ENCODE data around the gene SPTLC2.
"Not testable (repeated sequence)": the region's sequence is repeated elsewhere in the genome, so short reads cannot be mapped to it uniquely, and the experiment has no call there.

Gene SPTLC2, protein sequence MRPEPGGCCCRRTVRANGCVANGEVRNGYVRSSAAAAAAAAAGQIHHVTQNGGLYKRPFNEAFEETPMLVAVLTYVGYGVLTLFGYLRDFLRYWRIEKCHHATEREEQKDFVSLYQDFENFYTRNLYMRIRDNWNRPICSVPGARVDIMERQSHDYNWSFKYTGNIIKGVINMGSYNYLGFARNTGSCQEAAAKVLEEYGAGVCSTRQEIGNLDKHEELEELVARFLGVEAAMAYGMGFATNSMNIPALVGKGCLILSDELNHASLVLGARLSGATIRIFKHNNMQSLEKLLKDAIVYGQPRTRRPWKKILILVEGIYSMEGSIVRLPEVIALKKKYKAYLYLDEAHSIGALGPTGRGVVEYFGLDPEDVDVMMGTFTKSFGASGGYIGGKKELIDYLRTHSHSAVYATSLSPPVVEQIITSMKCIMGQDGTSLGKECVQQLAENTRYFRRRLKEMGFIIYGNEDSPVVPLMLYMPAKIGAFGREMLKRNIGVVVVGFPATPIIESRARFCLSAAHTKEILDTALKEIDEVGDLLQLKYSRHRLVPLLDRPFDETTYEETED

DNA sequence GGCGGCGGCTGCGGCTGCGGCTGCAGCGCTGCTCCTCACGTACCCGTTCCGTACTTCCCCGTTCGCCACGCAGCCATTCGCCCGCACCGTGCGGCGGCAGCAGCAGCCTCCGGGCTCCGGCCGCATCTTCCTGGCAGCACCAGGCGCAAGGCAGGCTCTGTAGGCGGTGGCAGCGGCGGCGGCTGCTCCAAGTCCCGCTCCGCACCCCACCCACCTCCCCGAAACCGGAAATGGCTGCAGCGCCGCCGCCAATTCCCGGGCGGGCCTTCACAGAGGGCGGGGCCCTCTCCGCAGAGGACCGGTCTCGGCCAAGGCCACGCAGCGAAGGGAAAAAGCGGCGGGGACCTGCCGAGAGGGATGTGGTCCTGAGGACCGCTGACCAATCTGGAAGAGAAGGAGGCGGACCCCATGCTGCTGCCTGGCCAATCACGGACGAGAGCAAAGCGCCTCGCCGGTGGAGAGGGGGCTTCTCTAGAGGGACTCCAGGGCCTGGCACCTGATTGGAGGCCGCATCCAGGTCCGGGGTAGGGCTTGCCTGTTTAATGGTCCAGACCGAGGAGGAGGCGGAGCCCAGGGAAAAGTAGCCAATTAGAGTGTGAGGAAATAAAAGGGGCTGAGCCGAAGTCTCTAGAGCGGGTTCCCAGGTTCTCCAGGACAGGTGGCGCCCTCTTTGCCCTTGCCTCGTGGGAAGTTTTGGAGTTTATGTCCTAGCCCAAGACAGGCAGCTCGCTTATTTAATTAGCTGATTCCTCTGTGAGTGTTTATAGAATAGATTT lies at the start of gene SPTLC2:
Gene SPTLC2, minus strand, starts transcription at position 184 of the 776 bp plus-strand sequence. Its CDS starts 58 bp downstream, at position 126.
- DNase-seq = peak; percentile 97

DNA sequence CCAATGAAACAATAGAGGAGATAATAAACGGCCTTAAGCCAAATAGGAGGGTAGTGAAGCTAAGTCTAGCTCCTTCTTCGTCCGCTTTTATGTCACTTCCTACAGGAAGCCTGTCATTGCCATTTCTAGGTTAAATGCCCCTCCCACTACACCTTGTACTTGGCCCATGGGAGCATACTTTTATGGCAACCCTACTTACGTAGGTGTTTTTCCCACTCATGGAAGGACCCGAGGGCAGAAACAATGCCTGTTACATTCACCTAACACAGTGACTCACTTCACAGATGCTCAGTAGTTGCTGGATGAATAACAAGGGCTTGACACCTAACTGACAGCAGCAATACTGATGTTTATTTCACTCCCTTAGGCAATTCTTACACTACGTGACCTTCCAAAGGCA lies 46.9 kb upstream of the SPTLC2 start:
- no peak for DNase-seq

DNA sequence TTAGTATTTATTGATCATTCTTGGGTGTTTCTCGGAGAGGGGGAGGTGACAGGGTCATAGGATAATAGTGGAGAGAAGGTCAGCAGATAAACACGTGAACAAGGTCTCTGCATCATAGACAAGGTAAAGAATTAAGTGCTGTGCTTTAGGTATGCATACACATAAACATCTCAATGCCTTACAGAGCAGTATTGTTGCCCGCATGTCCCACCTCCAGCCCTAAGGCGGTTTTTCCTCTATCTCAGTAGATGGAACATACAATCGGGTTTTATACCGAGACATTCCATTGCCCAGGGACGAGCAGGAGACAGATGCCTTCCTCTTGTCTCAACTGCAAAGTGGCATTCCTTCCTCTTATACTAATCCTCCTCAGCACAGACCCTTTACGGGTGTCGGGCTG lies 45.1 kb upstream of the SPTLC2 start:
- not testable (repeated sequence) for DNase-seq

- DNase-seq = no peak
These were observed 44.3 kb upstream of the SPTLC2 start for GRCh38 chr14:77660754-77661153.

DNA sequence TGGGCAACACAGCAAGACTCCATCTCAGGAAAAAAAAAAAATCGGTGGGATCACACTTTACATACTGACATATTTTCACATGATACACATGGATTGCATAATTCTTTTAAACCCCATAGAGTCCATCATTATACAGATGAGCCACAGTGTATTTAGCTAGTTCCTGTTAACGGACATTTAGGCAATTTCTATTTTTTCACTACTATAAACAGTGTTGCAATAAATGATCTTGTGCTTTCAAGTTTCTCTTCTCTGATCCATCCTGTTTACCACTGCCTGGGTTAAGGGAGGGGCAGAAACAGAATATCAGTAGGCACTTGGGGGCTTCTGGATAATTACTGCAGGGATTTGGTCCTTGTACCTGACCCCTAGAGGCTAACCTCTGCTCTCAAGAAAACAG lies 43.4 kb upstream of the SPTLC2 start:
- no peak for DNase-seq

DNA sequence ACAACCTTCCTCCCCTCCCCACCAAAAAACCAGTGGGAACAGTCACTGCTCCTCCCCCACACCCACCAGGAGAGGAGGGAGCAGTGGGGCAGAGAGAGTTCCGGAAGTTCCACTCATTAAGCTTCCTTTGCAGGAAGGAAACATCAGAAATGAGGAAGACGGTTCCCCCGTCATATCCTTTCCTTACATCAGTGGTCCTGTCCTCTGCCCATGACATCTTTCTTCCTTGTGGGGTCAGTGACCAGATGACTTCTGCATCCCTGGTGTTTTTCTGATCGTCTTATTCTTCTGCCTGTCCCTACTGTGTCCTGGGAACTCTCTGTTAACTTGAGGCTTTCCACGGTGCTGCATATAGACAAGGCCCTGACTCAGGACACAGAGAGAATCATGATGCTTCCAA lies 40.8 kb upstream of the SPTLC2 start:
- no peak for DNase-seq

DNA sequence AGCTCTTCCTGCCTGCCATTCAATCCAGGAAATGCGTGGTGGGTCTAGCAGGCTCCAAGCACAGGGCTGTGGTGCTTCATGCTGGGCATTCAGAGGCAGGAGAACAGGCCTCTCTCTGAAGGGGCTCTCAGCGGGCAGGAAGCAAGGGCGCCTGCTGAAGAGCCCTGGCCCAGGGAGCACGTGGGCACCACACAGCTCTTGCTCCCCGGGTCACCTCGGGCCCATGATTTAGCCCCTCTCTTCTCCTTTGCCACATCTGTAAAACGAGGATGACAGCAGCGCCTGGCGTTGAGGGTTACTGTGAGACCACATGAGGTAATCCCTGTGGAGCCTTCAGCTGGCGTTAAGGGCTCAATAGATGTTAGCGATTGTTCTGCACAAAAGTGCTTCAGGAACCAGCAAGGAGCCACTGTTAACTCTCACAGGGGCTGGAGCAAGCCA lies 37.6 kb upstream of the SPTLC2 start:
- DNase-seq = no peak

- no peak for DNase-seq
These were observed 32.9 kb upstream of the SPTLC2 start for GRCh38 chr14:77649326-77649725.

DNA sequence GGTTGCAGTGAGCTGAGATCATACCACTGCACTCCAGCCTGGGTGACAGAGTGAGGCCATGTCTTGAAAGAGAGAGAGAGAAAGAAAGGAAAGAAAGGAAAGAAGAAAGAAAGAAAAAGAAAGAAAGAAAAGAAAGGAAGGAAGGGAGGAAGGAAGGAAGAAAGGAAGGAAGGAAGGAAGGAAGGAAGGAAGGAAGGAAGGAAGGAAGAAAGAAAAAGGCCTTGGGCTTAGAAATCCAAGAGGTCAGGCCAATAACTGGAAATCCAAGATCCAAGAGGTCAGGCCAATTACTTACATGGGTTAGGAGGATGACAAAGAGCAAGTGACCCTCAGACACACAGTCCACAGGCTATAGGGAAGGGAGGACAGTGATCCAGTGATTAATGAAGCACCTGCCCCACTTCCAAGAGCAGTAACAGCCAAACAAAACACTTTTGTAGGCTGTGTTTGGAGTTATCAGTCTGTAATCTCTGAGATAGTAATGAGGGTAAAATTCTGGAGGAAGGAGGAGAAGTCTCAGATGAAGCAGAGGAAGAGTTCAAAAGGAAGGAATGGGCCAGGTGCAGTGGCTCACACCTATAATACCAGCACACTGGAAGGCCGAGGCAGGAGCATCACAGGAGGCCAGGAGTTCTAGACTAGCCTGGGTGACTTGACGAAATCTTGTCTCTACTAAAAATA lies 32.2 kb upstream of the SPTLC2 start:
- DNase-seq = no peak

GRCh38 chr14:77647853-77648252 lies 31.4 kb upstream of the SPTLC2 start:
- DNase-seq = no peak

DNA sequence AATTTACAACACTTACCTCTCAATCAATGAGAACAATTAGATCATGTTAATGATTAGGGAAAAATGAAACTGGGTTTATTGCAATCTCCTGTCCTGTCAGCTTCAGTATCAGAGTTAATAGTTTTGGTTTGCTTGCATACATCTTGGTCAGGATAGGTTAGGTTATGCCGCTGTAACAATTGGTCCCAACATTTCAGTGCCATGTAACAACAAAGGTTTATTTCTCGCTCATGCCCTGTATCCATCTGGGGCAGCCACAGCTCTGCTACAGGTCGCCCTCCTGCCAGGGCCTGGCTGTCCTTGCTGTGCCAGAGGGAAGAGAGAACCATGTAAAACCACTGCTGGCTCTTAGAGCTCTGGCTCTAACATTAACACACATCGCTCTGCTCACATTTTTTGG lies 30.5 kb upstream of the SPTLC2 start:
- DNase-seq = no peak

GRCh38 chr14:77645520-77646230 lies 29.2 kb upstream of the SPTLC2 start:
- no peak for DNase-seq

- no peak for DNase-seq
These were observed 26.0 kb upstream of the SPTLC2 start for GRCh38 chr14:77642407-77642806.

DNA sequence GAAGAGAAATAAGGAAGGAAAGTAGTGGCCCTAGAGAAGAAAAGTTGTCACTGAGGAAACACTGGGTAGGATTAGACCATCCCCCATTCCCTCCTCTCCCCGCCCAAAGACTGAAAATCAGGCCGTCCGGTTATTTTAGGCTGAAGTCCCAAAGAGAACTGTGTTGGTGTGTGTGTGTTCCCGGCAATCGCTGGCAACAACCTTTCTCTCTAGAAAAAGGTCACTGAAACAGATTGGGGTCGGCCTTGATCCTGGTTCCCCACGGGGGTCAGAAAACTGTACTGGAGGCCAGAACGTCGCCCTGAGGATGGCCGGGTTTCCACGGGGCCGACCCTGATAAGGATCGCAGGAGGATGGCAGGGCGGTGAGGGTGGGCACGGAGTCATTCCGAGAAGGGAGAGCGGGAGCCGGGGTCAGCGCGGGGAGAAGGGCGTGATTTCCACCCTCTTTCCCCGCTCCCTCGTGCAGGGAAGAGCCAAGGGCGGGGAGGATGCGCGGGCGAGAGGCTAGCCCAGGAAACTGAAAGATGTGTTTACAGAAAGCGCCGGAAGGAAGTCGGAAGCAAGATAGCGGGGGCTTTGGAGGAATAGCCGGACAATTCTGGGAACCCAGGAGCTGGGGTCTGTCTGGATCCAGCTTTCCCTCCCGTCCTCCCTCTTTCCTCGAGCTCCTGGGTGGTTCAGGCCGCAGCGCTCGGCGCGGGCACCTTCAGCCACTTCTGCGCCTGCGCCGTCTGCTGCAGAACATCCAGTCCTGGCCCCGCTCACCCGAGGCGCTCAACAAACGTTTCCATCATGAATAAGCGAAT lies 25.3 kb upstream of the SPTLC2 start:
- peak; percentile 75 for DNase-seq

DNA sequence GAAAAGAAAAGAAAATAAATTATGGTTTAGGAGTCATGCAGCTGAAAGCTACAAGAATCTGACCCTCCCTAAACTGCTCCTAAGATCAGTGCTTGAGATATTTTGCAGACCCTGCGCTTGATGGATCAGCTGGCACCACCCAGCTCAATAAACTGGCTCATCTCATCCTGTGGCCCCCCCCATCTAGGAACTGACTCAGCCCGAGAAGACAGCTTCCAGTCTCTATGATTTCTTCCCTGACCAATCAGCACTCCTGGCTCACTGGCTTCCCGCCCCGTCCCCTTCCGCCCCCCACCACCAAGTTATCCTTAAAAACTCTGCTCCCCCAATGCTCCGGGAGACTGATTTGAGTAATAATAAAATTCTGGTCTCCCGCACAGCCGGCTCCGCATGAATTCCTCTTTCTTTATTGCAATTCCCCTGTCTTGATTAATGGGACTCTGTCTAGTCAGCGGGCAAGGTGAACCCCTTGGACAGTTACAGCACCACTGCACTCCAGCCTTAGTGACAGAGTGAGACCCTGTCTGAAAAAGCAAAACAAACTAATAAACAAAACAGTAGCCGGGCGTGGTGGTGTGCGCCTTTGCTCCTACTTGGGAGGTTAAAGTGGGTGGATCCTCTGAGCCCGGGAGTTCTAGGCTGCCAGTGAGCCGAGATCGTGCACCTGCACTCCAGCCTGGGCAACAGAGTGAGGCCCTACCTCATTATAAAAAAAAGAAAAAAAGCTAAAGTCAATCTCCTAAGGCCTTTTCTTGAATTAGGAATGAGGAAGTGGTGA lies 24.5 kb upstream of the SPTLC2 start:
- no peak for DNase-seq

- no peak for DNase-seq
These were observed 22.3 kb upstream of the SPTLC2 start for GRCh38 chr14:77638771-77639171.

GRCh38 chr14:77635869-77636268 lies 19.4 kb upstream of the SPTLC2 start:
- DNase-seq = not testable (repeated sequence)

GRCh38 chr14:77635466-77635865 lies 19.0 kb upstream of the SPTLC2 start:
- DNase-seq = not testable (repeated sequence)

DNA sequence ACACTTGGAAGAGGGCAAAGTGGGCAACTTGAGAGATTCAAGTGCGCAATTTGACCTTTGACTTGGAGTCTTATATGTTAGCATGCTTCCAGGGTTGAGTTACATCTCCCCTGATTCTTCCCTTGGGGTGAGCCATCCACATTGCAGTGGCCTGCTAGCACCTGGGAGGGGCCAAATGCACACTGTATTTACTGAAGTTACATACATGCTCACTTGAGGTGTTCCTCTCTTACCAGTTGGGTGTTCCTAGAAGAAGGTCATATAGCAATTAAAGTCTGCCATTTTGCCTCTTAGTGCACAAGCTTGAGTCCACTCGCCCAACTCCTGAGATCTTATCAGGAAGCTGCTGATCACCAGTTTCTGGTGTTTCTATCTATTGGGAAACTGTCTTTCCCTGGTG lies 13.7 kb upstream of the SPTLC2 start:
- no peak for DNase-seq

DNA sequence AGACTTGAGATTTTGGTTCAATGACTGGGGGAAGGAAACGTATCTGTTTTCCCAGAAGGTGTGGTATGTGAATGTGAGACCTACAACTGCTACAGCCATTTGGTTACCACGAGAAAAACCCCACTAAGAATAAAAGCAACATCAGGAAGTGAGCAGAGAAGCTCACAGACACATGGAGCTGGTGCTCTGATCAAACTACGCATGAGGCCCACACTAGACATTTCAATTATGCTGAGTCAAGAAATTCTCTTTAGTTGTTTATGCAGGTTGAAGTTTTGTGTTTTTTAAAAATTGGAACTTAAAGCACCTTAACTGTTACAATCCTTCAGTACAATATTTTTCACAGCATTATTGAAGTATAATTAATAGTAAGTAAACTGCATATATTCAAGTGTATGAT lies 8.9 kb upstream of the SPTLC2 start:
- DNase-seq = no peak

- DNase-seq = no peak
These were observed 6.8 kb upstream of the SPTLC2 start for GRCh38 chr14:77623201-77623600.

Measured in activated naive CD4-positive, alpha-beta T cell treated with anti-CD3 and anti-CD28 coated beads, Interleukin-2, amount 50 U/mL, for 16 hours (primary cell).